ENCODE measurements around the gene MT1F. TPM values are rescaled to one million over a fixed set of nuclear protein-coding genes. Genes with fewer than 3 reads are reported as not detected.

The MT1F gene
- total RNA-seq, 2 experiments from 2014 or later, result 0.44 TPM; not detected in 1

GRCh38 chr16:56675685-56676210, 18.0 kb downstream of the MT1F start:
- TF ChIP-seq CTCF (conservative IDR thresholded peaks at IDR 0.05; ENCODE audit: low read length), result no peak
- TF ChIP-seq EZH2phosphoT487 (IDR thresholded peaks at IDR 0.05; ENCODE audit: borderline replicate concordance, low read depth, low read length), result no peak
- no peaks in the 10 kb centered on the region for H3K4me1 ChIP-seq (ENCODE audit: insufficient read depth, low read length, poor library complexity, severe bottlenecking)
- no peak overlapping the region for H3K4me2 ChIP-seq (ENCODE audit: low read length)
- no peaks in the 10 kb centered on the region for H3K36me3 ChIP-seq (ENCODE audit: insufficient read depth, low read length)
- ChIA-PET CTCF (ENCODE audit: unreplicated experiment) (no interaction called here), POLR2A (interaction anchor here (0.6 kb wide), 1 partner anchor 275 kb away, joined by 13 read pairs; no protein-coding TSS in a partner anchor)
- BruUV-seq (replicated peaks), result no TSS peak
- no peak for DNase-seq (ENCODE audit: low spot score)
- no peak overlapping the region for H2AFZ ChIP-seq (ENCODE audit: low read length)
- H4K20me1 ChIP-seq (ENCODE audit: insufficient read depth, low read length), result no peaks in the 10 kb centered on the region
- no peak overlapping the region for H3K27ac ChIP-seq (ENCODE audit: low read depth, low read length, poor library complexity, severe bottlenecking)
- H3K79me2 ChIP-seq (ENCODE audit: insufficient read depth, low read depth, low read length), result no peaks in the 10 kb centered on the region
- H3K4me3 ChIP-seq (ENCODE audit: low read depth, low read length, poor library complexity, severe bottlenecking), result no peak overlapping the region
- intact Hi-C loops (cut with micrococcal nuclease; ENCODE audit: unreplicated experiment), result no loop called here
- H3K9me3 ChIP-seq (ENCODE audit: low read length), result no peaks in the 10 kb centered on the region
- H3K9me2 ChIP-seq (ENCODE audit: insufficient read depth, low read length), result no peaks in the 10 kb centered on the region

- intact Hi-C loops (cut with micrococcal nuclease; ENCODE audit: unreplicated experiment), result no loop called here
- Histone ChIP-seq H3K9me3 (ENCODE audit: low read length) (no peaks in the 10 kb centered on the region), H3K9me2 (ENCODE audit: insufficient read depth, low read length) (no peaks in the 10 kb centered on the region), H3K4me3 (ENCODE audit: low read depth, low read length, poor library complexity, severe bottlenecking) (no peak overlapping the region), H2AFZ (ENCODE audit: low read length) (no peak overlapping the region), H3K4me2 (ENCODE audit: low read length) (no peak overlapping the region), H3K79me2 (ENCODE audit: insufficient read depth, low read depth, low read length) (no peaks in the 10 kb centered on the region), H3K27ac (ENCODE audit: low read depth, low read length, poor library complexity, severe bottlenecking) (no peak overlapping the region), H3K4me1 (ENCODE audit: insufficient read depth, low read length, poor library complexity, severe bottlenecking) (peaks cover 7% of the 10 kb centered on the region), H3K36me3 (ENCODE audit: insufficient read depth, low read length) (no peaks in the 10 kb centered on the region), H4K20me1 (ENCODE audit: insufficient read depth, low read length) (no peaks in the 10 kb centered on the region)
- no peak for TF ChIP-seq CTCF (conservative IDR thresholded peaks at IDR 0.05; ENCODE audit: low read length)
- no peak for TF ChIP-seq EZH2phosphoT487 (IDR thresholded peaks at IDR 0.05; ENCODE audit: borderline replicate concordance, low read depth, low read length)
- no TSS peak for BruUV-seq (replicated peaks)
- ChIA-PET CTCF (ENCODE audit: unreplicated experiment) (no interaction called here), POLR2A (interaction anchor here (1.2 kb wide), 1 partner anchor 16 kb away, joined by 3 read pairs; no protein-coding TSS in a partner anchor)
- DNase-seq (ENCODE audit: low spot score), result no peak
Observed at GRCh38 chr16:56677474-56677873, 19.7 kb downstream of the MT1F start.

DNA sequence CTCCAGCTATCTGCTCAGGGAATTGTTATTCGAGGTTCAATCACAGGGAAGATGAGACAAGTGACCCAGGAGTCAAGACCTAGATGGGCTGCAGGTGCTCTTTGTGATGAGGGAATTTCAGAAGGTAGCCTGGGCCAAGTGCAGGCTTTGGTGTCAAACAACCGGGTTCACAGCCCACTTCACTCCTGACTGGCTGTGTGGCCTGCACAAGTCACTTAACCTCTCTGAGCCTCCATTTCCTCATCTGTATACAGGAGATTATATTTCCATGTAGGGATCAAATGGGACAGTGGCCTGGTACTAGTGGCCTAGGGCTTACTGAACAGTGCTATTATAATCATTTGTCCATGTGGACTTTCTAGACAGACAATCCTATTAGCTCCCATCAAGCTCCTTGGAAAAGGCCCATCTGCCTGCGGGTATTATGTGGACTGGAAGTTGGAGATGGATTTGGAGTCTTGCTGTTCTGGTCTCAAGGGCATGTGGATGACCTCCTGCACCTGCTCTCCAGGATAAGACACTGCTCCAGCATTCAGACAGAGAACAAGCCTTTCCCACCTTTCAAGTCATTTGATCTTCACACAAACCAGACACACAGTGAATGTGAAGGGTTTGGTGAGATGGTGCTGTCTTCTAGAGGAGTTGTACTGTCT, 21.4 kb downstream of the MT1F start:
- no TSS peak for BruUV-seq (replicated peaks)

More for the DNA sequence above, 21.4 kb downstream of the MT1F start:
- no peak for TF ChIP-seq EZH2phosphoT487 (IDR thresholded peaks at IDR 0.05; ENCODE audit: borderline replicate concordance, low read depth, low read length)
- TF ChIP-seq CTCF (conservative IDR thresholded peaks at IDR 0.05; ENCODE audit: low read length), result no peak
- H3K9me2 ChIP-seq (ENCODE audit: insufficient read depth, low read length), result no peaks in the 10 kb centered on the region
- ChIA-PET POLR2A (no interaction called here), CTCF (ENCODE audit: unreplicated experiment) (no interaction called here)
- H3K4me3 ChIP-seq (ENCODE audit: low read depth, low read length, poor library complexity, severe bottlenecking), result no peak overlapping the region
- H3K4me2 ChIP-seq (ENCODE audit: low read length), result no peak overlapping the region
- H3K36me3 ChIP-seq (ENCODE audit: insufficient read depth, low read length), result no peaks in the 10 kb centered on the region
- peaks cover 15% of the 10 kb centered on the region for H3K4me1 ChIP-seq (ENCODE audit: insufficient read depth, low read length, poor library complexity, severe bottlenecking)
- intact Hi-C loops (cut with micrococcal nuclease; ENCODE audit: unreplicated experiment), result no loop called here
- no peak overlapping the region for H2AFZ ChIP-seq (ENCODE audit: low read length)
- no peaks in the 10 kb centered on the region for H3K9me3 ChIP-seq (ENCODE audit: low read length)
- H3K79me2 ChIP-seq (ENCODE audit: insufficient read depth, low read depth, low read length), result no peaks in the 10 kb centered on the region
- no peaks in the 10 kb centered on the region for H4K20me1 ChIP-seq (ENCODE audit: insufficient read depth, low read length)
- no peak overlapping the region for H3K27ac ChIP-seq (ENCODE audit: low read depth, low read length, poor library complexity, severe bottlenecking)
- DNase-seq (ENCODE audit: low spot score), result no peak
